ENCODE data around the gene POLL. TPM values are rescaled to one million over a fixed set of nuclear protein-coding genes. Genes with fewer than 3 reads are reported as not detected.
A peak's percentile ranks its signal among the peaks of the same experiment; 100 is the strongest.
"Not testable (repeated sequence)": the region's sequence is repeated elsewhere in the genome, so short reads cannot be mapped to it uniquely, and the experiment has no call there.

Gene POLL
- total RNA-seq, 1 donor from 2014 or later = 6.5 TPM

DNA sequence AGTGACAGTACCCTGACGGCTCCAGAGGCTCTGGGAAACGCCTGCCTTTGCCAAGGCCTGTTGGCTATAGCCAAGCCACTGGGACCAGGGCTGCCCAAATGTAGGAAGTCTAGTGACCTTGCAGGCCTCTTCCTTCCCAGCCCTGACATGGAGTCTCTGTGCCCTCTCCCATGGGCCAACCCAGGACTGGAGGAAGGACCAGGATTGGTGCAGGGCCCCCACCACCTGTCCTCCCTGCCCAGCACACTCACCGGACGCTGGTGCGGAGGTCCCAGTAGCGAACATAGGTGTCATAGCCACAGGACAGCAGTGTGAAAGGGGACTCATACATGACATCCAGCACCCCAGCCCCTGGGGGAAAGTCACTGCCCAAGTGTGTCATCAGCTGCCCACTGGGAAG is 24.0 kb upstream of the POLL start:
- FAIRE-seq = no peak
- no peak for DNase-seq (ENCODE audit: low spot score in 2 of 2)

DNA sequence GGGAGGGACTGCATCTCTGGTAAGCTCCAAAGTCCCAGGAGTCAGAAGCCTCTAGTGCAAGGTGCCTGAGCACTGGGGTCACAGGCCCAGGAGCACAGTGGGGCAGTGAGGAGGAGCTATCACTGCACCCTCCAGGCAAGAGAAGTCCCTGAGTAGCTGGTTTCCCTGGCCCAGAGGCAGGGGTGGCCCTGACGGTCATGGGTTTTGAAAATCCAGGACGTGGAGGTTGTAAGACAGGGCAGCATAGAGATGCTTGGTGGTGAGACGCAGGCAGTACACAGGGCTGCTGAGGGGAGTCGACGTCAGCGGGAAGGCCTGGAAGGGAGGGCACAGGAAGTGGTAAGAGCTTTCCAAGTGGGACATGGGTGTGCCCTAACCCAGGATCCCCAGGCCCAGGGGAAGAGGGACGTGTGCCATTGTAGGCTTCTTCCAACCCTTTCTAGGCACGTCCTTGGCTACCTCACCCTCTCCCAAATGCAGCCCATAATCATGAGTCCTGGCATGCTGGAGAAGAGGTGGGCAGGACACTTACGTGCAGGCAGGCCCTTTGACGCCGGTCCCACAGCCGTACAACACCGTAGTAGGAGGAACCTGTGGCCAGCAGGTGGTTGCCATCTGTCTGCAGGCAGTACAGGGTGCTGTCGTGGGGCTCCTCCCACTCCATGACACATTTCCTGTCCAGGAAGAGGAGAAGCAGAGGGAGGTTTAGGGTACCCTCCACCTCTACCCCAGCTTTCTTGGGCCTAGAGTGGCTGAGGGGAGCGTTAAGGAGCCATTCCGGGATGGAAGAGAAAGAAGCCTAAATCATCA is 23.2 kb upstream of the POLL start:
- FAIRE-seq = no peak
- DNase-seq (ENCODE audit: low spot score in 2 of 2) = no peak

DNA sequence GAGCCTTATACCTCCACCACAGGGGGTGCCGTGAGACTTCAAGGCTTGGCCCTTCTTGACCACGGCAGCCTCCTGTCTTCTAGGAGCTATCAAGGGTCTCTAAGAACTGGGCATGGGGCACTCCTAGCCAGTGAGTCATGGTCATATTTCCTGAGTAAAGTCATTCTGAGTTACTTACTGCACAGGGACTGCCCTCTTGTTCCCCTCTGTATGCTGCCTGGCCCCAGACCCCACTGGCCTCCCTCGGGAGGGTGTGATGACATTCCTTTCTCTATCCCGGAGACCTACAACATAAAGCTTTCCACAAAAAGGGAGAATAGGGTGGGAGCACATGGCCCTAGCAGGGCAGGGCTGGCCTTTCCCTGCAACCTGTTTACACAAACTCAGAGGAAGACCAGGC is 21.4 kb upstream of the POLL start:
- no peak for DNase-seq (ENCODE audit: low spot score in 2 of 2)
- no peak for FAIRE-seq

DNA sequence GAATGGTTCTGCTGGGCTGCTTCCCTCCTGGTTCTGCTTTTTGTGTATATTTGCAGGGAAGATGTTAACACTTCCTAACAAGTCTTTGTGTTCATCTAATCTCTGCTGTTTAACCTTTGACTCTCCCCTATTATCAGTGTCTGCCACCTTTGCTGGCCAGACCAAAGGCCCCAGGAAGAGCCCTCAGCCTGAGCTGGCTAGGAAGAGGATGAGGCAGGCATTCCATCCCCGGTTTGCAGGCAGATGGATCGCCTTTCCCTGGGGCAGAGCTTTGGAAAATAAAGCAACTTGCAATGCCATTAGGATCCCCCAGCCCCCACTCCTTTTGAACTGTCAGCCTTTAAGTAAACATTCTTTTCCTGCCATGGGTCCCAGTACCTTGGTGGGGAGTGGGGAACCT is 19.1 kb upstream of the POLL start:
- FAIRE-seq (no peak), DNase-seq (ENCODE audit: low spot score in 2 of 2) (no peak)

- FAIRE-seq = no peak
Observed at GRCh38 chr10:101602761-101603398, 14.8 kb upstream of the POLL start.

DNA sequence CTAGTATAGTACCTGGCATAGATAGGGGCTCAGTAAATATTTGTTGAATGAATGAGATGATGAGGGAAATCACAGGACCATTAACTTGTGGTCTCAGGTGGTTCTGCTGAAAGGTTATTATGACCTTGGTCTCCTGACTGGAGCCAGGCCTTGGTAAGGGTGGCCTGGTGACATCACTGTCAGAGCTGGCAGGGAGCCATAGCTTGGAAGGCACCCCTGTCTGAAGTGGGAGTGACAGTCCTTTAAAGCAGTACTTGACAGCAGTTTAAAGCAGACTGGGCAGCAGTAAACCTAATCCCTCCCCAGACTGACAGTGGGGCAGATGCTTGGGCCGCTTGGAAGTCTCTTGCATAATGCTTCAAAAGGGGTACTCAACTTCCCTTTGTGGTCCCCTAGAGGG is 13.5 kb upstream of the POLL start:
- FAIRE-seq (no peak), DNase-seq (ENCODE audit: low spot score in 2 of 2) (no peak)

More at GRCh38 chr10:101602761-101603398, 14.8 kb upstream of the POLL start:
- peak; percentile 44 to 74 for DNase-seq (ENCODE audit: low spot score in 2 of 2)

- FAIRE-seq = no peak
- no peak for DNase-seq (ENCODE audit: low spot score in 2 of 2)
Observed at GRCh38 chr10:101597091-101597900, 9.2 kb upstream of the POLL start.

- no peak for DNase-seq (ENCODE audit: low spot score in 2 of 2)
- FAIRE-seq = no peak
Observed at GRCh38 chr10:101595591-101596433, 7.8 kb upstream of the POLL start.

DNA sequence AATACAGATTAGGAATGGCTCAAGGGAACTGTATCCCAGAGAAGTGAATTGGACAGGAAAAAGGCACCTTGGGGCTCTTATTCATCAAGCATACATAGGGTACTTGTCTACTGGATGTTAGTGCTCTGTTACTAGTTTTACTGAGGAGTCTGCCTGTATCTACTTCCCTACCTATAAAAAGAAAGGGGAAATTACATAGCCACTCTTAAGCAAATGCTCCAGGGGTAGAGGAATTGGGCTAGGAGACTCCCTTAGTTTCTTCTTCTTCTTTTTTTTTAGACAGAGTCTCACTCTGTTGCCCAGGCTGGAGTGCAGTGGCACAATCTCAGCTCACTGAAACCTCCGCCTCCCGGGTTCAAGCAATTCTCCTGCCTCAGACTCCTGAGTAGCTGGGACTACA is 5.3 kb upstream of the POLL start:
- FAIRE-seq; DNase-seq (ENCODE audit: low spot score in 2 of 2): not testable (repeated sequence)

- no peak for DNase-seq (ENCODE audit: low spot score in 2 of 2)
- no peak for FAIRE-seq
Observed at GRCh38 chr10:101588879-101589278, 822 bp upstream of the POLL start.

DNA sequence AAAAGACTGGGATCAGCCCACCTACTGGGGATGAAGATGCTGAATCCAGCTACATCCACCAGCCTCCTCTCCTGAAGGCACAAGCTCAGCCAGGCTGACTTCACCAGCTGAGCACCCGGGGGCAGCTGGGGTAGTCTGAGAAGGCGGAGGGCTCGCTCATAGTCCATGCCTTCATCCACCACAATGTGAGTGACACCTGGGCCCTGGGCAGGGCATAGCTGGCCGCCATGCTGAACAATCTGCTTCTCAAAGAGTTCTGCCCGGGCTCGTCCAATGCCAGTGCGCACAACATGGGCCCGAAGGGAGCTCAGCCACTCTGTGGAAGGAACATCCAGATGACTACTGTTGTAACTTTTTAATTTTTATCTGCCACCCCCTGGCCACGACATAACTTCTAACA is 2.2 kb downstream of the POLL start:
- no peak for FAIRE-seq

DNA sequence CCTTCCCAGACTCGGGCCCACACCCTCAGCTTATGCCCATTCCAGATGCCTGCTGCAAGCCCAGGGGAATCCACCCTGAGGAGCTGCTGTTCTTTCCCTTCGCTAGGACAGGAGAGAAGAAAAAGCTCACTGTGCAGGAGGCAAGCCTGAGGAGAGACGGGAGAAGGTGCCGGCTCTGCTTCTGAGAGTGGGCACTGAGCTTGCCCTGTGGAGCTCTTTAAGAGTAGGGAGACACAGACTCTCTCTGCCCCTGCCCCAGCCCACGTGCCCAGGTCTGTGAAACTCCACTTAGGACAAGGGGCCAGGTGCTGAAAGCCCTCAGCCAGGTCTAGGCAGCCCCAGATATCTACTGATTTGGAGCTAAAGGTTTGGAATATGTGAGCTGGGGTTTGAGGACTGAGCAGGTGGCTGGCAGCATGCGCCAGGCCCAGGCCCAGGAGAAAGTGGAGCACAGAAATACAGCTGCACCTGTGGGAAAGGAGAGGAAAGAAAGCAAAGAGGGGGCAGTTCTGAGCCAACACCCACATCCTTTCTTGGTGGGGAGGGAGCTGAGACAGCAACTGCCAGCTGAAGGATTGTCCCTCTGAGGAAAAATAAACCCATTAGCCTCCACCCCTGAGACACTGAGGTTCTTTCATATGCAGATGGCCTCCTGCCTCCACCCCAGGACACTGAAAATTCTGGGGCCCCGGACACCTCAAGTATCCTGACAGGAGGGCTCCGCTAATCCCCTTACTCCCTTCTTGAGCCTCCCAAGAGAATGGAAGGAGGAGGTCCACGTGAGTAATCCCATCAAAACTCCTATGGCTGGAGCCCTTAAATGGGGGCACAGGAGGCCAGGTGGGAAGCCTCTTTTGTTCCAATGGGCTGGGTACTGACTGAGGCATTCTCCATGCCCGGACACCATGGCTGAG is 7.3 kb downstream of the POLL start:
- DNase-seq (ENCODE audit: low spot score in 2 of 2) (no peak), FAIRE-seq (no peak)

More for the DNA sequence above, 2.2 kb downstream of the POLL start:
- DNase-seq (ENCODE audit: low spot score in 2 of 2) = no peak

DNA sequence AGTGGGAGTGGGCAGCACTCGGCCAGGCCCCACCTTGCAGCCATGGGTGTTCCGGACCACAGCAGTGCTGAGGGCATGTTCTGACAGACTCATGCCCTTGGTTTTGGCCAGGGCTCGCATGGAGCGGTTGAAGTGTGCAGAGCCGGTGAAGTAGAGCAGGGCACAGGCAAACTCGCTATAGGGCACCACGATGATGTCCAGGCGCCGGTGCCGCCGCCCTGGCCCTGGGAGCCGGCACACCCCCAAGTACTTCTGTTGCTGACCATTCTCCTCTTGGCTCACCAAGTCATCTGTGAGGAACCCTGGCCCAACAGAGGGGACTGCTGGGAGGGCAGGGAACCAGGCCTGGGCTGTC is 8.6 kb downstream of the POLL start:
- no peak for FAIRE-seq

GRCh38 chr10:101578803-101579515 is 9.1 kb downstream of the POLL start:
- DNase-seq (ENCODE audit: low spot score in 2 of 2) = no peak
- FAIRE-seq = no peak

More for the DNA sequence above, 8.6 kb downstream of the POLL start:
- no peak for DNase-seq (ENCODE audit: low spot score in 2 of 2)

- FAIRE-seq = no peak
- DNase-seq (ENCODE audit: low spot score in 2 of 2) = no peak
Observed at GRCh38 chr10:101578192-101578591, 9.9 kb downstream of the POLL start.

DNA sequence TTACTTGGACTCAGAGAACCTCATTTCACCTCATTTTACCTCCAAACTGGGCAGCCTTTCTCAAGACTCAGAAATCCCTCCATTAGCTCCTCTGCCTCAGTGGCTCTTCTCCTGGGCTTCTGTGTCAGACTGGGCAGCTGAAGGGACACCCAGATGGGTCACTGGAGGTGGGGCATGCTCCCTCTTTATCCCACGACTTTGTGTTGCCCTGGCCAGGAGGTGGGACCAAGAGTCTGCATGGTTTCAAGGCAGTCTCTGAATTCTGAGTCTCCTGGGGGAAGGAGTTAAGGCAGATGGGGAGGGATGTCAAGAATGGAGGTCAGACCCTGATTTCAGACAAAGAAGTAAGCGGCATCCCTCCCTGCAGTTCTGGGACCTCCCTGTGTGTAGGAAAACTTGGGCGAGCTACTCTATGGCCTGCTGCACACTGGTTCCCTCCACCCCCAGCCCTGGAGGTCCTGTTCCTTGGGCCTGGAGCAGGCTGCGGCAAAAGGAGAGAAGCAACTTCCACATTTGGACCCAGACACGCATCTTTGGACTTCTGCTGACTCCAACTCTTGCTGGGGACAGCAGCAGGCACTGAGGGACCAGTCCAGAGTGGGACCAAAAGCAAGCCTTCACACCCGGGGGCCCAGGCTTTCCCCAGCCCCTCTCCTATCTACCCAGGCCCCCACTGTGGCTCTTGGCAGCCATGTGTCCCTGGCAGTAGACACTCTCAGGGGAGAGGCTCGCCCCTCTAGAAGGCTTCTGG is 10.8 kb downstream of the POLL start:
- DNase-seq (ENCODE audit: low spot score in 2 of 2) (no peak), FAIRE-seq (no peak)

DNA sequence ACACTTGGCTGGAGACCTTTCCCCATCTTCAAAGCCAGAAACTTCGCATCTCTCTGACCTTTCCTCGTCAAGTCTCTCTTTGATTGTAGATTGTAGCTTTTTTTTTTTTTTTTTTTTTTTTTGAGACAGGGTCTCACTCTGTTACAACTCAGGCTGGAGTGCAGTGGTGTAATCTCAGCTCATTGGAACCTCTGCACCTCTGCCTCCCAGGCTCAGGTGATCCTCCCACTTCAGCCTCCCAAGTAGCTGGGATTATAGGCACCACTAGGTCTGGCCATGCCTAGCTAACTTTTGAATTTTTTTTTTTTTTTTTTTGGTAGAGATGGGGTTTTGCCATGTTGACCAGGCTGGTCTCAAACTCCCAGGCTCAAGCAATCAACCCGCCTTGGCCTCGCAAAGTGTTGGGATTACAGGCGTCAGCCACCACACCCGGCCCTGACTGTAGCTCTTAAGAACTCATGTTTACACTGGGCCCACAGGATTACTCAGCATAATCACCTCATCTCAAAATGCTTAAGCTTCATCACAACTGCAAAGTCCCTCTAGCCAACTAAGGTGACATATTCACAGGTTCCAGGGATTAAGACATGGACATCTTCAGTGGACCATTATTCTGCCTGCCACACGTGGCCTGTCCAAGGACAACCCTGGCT is 11.7 kb downstream of the POLL start:
- no peak for FAIRE-seq
- no peak for DNase-seq (ENCODE audit: low spot score in 2 of 2)
